OCI-LY3 (cell line): ENCODE data around the gene MRPL52.

Source experiments
- CTCF ChIP-seq: fragments of 200-600, 300-600 bp; sonication (generic); IDR thresholded peaks from 2 replicates; pipeline ENCODE4 v1.5.1; 2014; ENCODE audit warnings: antibody characterized with exemption, low read length, low read depth
- EZH2phosphoT487 ChIP-seq: fragments of 200-600 bp; shearing (Covaris generic); IDR thresholded peaks from 2 replicates; pipeline ENCODE4 v1.6.1; 2018; ENCODE audit warnings: antibody characterized with exemption, mixed run types, low read depth

- TF ChIP-seq CTCF (no peak), EZH2phosphoT487 (no peak)
These were observed 5.8 kb downstream of the MRPL52 start for GRCh38 chr14:22835505-22835904.
